ENCODE measurements around the gene SGSM2. TPM values are rescaled to one million over a fixed set of nuclear protein-coding genes. Genes with fewer than 3 reads are reported as not detected.

The SGSM2 gene
- total and polyA plus RNA-seq, 2 of the 13 experiments (the other 11 are each of a cell fraction or from before 2014, with no cell fraction given): 30.4 to 51.3 TPM

DNA sequence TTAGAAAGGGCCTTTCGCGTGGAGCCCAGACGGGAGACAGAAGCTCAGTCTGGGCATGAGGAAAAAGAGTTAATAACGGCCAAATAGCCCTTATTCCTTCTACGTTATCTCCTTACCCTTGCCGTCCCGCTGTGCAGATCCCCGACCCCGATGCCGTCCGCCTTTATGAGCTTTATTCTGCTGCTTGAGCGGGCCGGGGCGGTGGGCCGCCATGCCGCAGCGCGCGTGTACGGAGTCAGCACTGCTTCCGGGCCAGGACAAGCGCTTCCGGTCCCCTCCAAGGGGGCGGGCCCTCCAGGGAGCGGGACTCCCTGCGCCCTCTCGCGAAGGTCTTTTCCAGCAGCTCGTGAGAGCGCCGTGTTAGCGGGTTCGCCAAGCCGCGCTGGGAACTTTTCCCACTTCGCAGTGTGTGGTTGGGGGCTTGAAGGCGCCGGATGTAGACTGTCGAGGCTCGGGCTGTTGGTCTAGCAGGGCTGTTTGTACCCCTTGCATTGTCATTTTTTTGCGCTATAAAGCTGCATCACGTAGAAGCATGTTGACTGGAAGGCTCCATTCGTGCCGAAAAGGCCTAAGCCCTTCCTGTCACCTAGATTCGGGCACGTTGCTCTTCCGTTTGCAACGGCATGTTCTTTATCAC lies 968 bp upstream of the SGSM2 start, which contains the start of gene TSR1 (continued):
- TF ChIP-seq ZNF749 (CRISPR knock-in tag; IDR thresholded peaks at IDR 0.05; ENCODE audit: borderline replicate concordance) (peak; percentile 74), RNF2 (conservative IDR thresholded peaks at IDR 0.05; ENCODE audit: low read depth) (peak; percentile 92; the same call in 1 of the 2 replicates), ZNF354B (CRISPR knock-in tag; IDR thresholded peaks at IDR 0.05) (no peak), DR1 (CRISPR knock-in tag; IDR thresholded peaks at IDR 0.05) (peak; percentile 78), AHR (CRISPR knock-in tag; IDR thresholded peaks at IDR 0.05) (no peak), FOXA3 (CRISPR knock-in tag; IDR thresholded peaks at IDR 0.05) (0 out of 2 replicates have a peak, but pooled peaks have one; percentile 23), ZNF563 (CRISPR knock-in tag; IDR thresholded peaks at IDR 0.05) (0 out of 2 replicates have a peak, but pooled peaks have one; percentile 71), ZNF33B (CRISPR knock-in tag; IDR thresholded peaks at IDR 0.05) (no peak), ZNF432 (CRISPR knock-in tag; IDR thresholded peaks at IDR 0.05; ENCODE audit: borderline replicate concordance) (no peak), U2AF2 (IDR thresholded peaks at IDR 0.05; ENCODE audit: low read depth, low read length) (no peak), SALL1 (CRISPR knock-in tag; IDR thresholded peaks at IDR 0.05) (peak; percentile 79), ZNF792 (CRISPR knock-in tag; IDR thresholded peaks at IDR 0.05) (no peak), ZSCAN29 (CRISPR knock-in tag; conservative IDR thresholded peaks at IDR 0.05) (0 out of 2 replicates have a peak, but pooled peaks have one; percentile 2), HOXA5 (CRISPR knock-in tag; IDR thresholded peaks at IDR 0.05) (peak; percentile 43; the same call in 1 of the 2 replicates), ZNF326 (CRISPR knock-in tag; IDR thresholded peaks at IDR 0.05; ENCODE audit: borderline replicate concordance) (no peak), SIX4 (CRISPR knock-in tag; IDR thresholded peaks at IDR 0.05) (no peak), DPF2 (CRISPR knock-in tag; IDR thresholded peaks at IDR 0.05; ENCODE audit: borderline replicate concordance, low read depth) (no peak), HMGA1 (CRISPR knock-in tag; conservative IDR thresholded peaks at IDR 0.05) (no peak), DNMT3B (CRISPR knock-in tag; conservative IDR thresholded peaks at IDR 0.05) (peak; percentile 65; the same call in 1 of the 2 replicates), ARNT (IDR thresholded peaks at IDR 0.05) (no peak), TSC22D2 (CRISPR knock-in tag; IDR thresholded peaks at IDR 0.05; ENCODE audit: borderline replicate concordance) (peak; percentile 63; the same call in 1 of the 2 replicates)
- TF ChIP-seq, protein P1, sequence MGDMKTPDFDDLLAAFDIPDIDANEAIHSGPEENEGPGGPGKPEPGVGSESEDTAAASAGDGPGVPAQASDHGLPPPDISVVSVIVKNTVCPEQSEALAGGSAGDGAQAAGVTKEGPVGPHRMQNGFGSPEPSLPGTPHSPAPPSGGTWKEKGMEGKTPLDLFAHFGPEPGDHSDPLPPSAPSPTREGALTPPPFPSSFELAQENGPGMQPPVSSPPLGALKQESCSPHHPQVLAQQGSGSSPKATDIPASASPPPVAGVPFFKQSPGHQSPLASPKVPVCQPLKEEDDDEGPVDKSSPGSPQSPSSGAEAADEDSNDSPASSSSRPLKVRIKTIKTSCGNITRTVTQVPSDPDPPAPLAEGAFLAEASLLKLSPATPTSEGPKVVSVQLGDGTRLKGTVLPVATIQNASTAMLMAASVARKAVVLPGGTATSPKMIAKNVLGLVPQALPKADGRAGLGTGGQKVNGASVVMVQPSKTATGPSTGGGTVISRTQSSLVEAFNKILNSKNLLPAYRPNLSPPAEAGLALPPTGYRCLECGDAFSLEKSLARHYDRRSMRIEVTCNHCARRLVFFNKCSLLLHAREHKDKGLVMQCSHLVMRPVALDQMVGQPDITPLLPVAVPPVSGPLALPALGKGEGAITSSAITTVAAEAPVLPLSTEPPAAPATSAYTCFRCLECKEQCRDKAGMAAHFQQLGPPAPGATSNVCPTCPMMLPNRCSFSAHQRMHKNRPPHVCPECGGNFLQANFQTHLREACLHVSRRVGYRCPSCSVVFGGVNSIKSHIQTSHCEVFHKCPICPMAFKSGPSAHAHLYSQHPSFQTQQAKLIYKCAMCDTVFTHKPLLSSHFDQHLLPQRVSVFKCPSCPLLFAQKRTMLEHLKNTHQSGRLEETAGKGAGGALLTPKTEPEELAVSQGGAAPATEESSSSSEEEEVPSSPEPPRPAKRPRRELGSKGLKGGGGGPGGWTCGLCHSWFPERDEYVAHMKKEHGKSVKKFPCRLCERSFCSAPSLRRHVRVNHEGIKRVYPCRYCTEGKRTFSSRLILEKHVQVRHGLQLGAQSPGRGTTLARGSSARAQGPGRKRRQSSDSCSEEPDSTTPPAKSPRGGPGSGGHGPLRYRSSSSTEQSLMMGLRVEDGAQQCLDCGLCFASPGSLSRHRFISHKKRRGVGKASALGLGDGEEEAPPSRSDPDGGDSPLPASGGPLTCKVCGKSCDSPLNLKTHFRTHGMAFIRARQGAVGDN (CRISPR knock-in tag; IDR thresholded peaks at IDR 0.05): peak; percentile 98
- TF ChIP-seq, protein P2, sequence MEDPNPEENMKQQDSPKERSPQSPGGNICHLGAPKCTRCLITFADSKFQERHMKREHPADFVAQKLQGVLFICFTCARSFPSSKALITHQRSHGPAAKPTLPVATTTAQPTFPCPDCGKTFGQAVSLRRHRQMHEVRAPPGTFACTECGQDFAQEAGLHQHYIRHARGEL (CRISPR knock-in tag; IDR thresholded peaks at IDR 0.05): 0 out of 2 replicates have a peak, but pooled peaks have one; percentile 25
- TF ChIP-seq, protein P3, sequence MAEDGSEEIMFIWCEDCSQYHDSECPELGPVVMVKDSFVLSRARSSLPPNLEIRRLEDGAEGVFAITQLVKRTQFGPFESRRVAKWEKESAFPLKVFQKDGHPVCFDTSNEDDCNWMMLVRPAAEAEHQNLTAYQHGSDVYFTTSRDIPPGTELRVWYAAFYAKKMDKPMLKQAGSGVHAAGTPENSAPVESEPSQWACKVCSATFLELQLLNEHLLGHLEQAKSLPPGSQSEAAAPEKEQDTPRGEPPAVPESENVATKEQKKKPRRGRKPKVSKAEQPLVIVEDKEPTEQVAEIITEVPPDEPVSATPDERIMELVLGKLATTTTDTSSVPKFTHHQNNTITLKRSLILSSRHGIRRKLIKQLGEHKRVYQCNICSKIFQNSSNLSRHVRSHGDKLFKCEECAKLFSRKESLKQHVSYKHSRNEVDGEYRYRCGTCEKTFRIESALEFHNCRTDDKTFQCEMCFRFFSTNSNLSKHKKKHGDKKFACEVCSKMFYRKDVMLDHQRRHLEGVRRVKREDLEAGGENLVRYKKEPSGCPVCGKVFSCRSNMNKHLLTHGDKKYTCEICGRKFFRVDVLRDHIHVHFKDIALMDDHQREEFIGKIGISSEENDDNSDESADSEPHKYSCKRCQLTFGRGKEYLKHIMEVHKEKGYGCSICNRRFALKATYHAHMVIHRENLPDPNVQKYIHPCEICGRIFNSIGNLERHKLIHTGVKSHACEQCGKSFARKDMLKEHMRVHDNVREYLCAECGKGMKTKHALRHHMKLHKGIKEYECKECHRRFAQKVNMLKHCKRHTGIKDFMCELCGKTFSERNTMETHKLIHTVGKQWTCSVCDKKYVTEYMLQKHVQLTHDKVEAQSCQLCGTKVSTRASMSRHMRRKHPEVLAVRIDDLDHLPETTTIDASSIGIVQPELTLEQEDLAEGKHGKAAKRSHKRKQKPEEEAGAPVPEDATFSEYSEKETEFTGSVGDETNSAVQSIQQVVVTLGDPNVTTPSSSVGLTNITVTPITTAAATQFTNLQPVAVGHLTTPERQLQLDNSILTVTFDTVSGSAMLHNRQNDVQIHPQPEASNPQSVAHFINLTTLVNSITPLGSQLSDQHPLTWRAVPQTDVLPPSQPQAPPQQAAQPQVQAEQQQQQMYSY (CRISPR knock-in tag; IDR thresholded peaks at IDR 0.05): no peak; the same call in 1 of the 2 replicates

Data from HepG2 (cell line).